HepG2 (cell line): ENCODE measurements around the gene RPL36AL. TPM values are rescaled to one million over a fixed set of nuclear protein-coding genes. Genes with fewer than 3 reads are reported as not detected.

Experiments used
- ATAC-seq: fragments of 200-7000 bp; cut with Tn5 transposase; 3 replicates; pipeline ENCODE4 v1.9.1; 2020; ENCODE audit warnings: mild to moderate bottlenecking, moderate library complexity
- BruUV-seq: library from RNA; stranded (reverse); fragments of 400-500 nt; replicated peaks from 2 replicates; lab custom pipeline; 2021; lab: Mats Ljungman, UMichigan
- CTCF ChIA-PET: fragments of 300-600 bp; formaldehyde crosslinking; extraction: SDS; loops from one replicate; lab custom pipeline; 2021; ENCODE audit warnings: low total read pairs, inconsistent platforms, low intra/inter-chr PET ratio; lab: Yijun Ruan, JAX
- POLR2A ChIA-PET: fragments of 350-600 bp; sonication (Branson Sonifier 250); formaldehyde crosslinking; loops from one replicate; lab custom pipeline; 2020; ENCODE audit warnings: antibody characterized with exemption, inconsistent platforms; lab: Yijun Ruan, JAX
- DNase-seq: peaks from one replicate; pipeline ENCODE4 v3.0.0-alpha.2; 2015; ENCODE audit warnings: low spot score
- FAIRE-seq: peaks from 3 replicates; lab custom pipeline; 2011; peaks lifted over from hg19 to GRCh38; lab: Jason Lieb, UNC
- H2AFZ ChIP-seq: one replicate; pipeline ENCODE4 v1.6.1; 2011; ENCODE audit warnings: low read length, inconsistent platforms
- H3K27ac ChIP-seq: fragments of 300-600 bp; 3 replicates; pipeline ENCODE4 v1.8.0; 2011; ENCODE audit warnings: mixed run types, mild to moderate bottlenecking, mixed read lengths, low read length, inconsistent platforms; ENCODE audit not compliant: insufficient read depth; ENCODE audit errors: extremely low read length
- H3K27me3 ChIP-seq, 2 experiments: fragments of 200-600 bp in 1 of 2; 2 replicates in 1 of 2; 3 replicates in 1 of 2; pipeline versions ENCODE4 v1.6.0 to v1.8.0; 2011; ENCODE audit warnings: low read length in 2 of 2, mild to moderate bottlenecking in 2 of 2, moderate library complexity in 2 of 2, inconsistent platforms in 1 of 2; ENCODE audit not compliant: insufficient read depth in 2 of 2, control insufficient read depth in 1 of 2
- H3K36me3 ChIP-seq, 2 experiments: fragments of 200-600 bp in 1 of 2; replicated peaks in 1 of 2; 2 replicates in 1 of 2; 3 replicates in 1 of 2; pipeline versions ENCODE4 v1.5.1 to v1.8.0; 2011; ENCODE audit warnings: low read length in 2 of 2, inconsistent platforms in 1 of 2; ENCODE audit not compliant: insufficient read depth in 2 of 2, control insufficient read depth in 1 of 2
- H3K4me1 ChIP-seq: 2 replicates; pipeline ENCODE4 v1.5.1; 2012; ENCODE audit warnings: low read length, inconsistent platforms; ENCODE audit not compliant: insufficient read depth
- H3K4me2 ChIP-seq: 2 replicates; pipeline ENCODE4 v1.6.0; 2011; ENCODE audit warnings: low read depth, low read length, inconsistent platforms
- H3K4me3 ChIP-seq, 3 experiments: fragments of 200-600 bp in 1 of 3; sonication (generic), shearing (Covaris generic) in 1 of 3; replicated peaks in 1 of 3; 2 replicates each; pipeline ENCODE4 v1.5.1; 2011 to 2016; ENCODE audit warnings: low read length in 3 of 3, inconsistent platforms in 2 of 3, low read depth in 2 of 3, mild to moderate bottlenecking in 2 of 3, control low read depth in 1 of 3, mixed read lengths in 1 of 3; ENCODE audit not compliant: insufficient read depth in 1 of 3
- H3K79me2 ChIP-seq: one replicate; pipeline ENCODE4 v1.6.1; 2011; ENCODE audit warnings: low read length, inconsistent platforms; ENCODE audit not compliant: insufficient read depth
- H3K9ac ChIP-seq: 2 replicates; pipeline ENCODE4 v1.6.0; 2011; ENCODE audit warnings: mild to moderate bottlenecking, low read depth, low read length, inconsistent platforms; ENCODE audit not compliant: insufficient read depth
- H3K9me3 ChIP-seq: 2 replicates; pipeline ENCODE4 v1.5.1; 2012; ENCODE audit warnings: mild to moderate bottlenecking, low read length
- H4K20me1 ChIP-seq: 2 replicates; pipeline ENCODE4 v1.6.0; 2011; ENCODE audit warnings: inconsistent platforms, mild to moderate bottlenecking, low read length, moderate library complexity; ENCODE audit not compliant: insufficient read depth
- CCAR2 ChIP-seq: fragments of 200-400 bp; formaldehyde crosslinking; optimal IDR thresholded peaks from 2 replicates; pipeline ENCODE3; 2018; ENCODE audit warnings: low read depth, mild to moderate bottlenecking, low read length, moderate library complexity
- ESRRA ChIP-seq: sonication (generic); formaldehyde crosslinking; IDR thresholded peaks from 2 replicates; pipeline ENCODE4 v1.5.1; 2020; ENCODE audit warnings: mild to moderate bottlenecking, low read depth, missing genetic modification reagents
- HNRNPH1 ChIP-seq: fragments of 200-400 bp; formaldehyde crosslinking; optimal IDR thresholded peaks from 2 replicates; pipeline ENCODE3; 2017; ENCODE audit warnings: mild to moderate bottlenecking, low read depth, low read length
- MAFK ChIP-seq, 2 experiments: IDR thresholded peaks in 1 of 2; conservative IDR thresholded peaks in 1 of 2; 2 replicates each; pipeline ENCODE4 v1.6.1; 2011; ENCODE audit warnings: improper control_type of control experiment in 2 of 2, low read length in 2 of 2
- PHF21A ChIP-seq: sonication (generic); formaldehyde crosslinking; IDR thresholded peaks from 2 replicates; pipeline ENCODE4 v1.5.0; 2020; ENCODE audit warnings: mild to moderate bottlenecking, missing genetic modification reagents
- SYNCRIP ChIP-seq: fragments of 200-400 bp; formaldehyde crosslinking; IDR thresholded peaks from 2 replicates; pipeline ENCODE4 v1.6.1; 2018; ENCODE audit warnings: mild to moderate bottlenecking, low read depth, low read length; ENCODE audit not compliant: insufficient read depth
- ZNF234 ChIP-seq: sonication (generic); formaldehyde crosslinking; conservative IDR thresholded peaks from 2 replicates; pipeline ENCODE4 v1.5.1; 2020; ENCODE audit warnings: mild to moderate bottlenecking, missing genetic modification reagents
- ZNF33A ChIP-seq: sonication (generic); formaldehyde crosslinking; IDR thresholded peaks from 2 replicates; pipeline ENCODE4 v1.5.1; 2020; ENCODE audit warnings: missing genetic modification reagents, mild to moderate bottlenecking, moderate library complexity, borderline replicate concordance
- ZNF652 ChIP-seq: IDR thresholded peaks from 2 replicates; pipeline ENCODE4 v1.6.1; 2016; ENCODE audit warnings: low read depth, borderline replicate concordance
- in situ Hi-C: cut with HindIII; loops from 2 replicates; pipeline ENCODE4 v1.10.0; 2017; ENCODE audit warnings: low pct_unique_long_range_greater_than_20kb; ENCODE audit not compliant: extremely low pct_ligation_motif_present
- intact Hi-C: fragments of 100-400 bp; cut with micrococcal nuclease; formaldehyde crosslinking; loops from one replicate; pipeline ENCODE4 v1.10.0; 2022; ENCODE audit not compliant: unreplicated experiment
- polyA plus RNA-seq, 8 experiments: library from polyadenylated mRNA; depleted of rRNA in 3 of 8; stranded (reverse) in 7 of 8; unstranded in 1 of 8; fragments of >200 nt; fragmentation: Illumina TruSeq in 4 of 8; extraction: Trizol in 4 of 8; gene quantifications; 2 replicates each; pipeline versions ENCODE4 v1.2.1 to v1.2.3, GENCODE V29; 2011 to 2016; ENCODE audit warnings: low read depth in 4 of 8, missing spikeins in 1 of 8, mixed read lengths in 1 of 8; ENCODE audit not compliant: insufficient read depth in 1 of 8
- total RNA-seq, 5 experiments: library from RNA; depleted of rRNA; stranded (reverse); fragments of >200 nt; fragmentation: Illumina TruSeq; extraction: Trizol; gene quantifications; 2 replicates each; pipeline ENCODE4 v1.2.3, GENCODE V29; 2016; ENCODE audit warnings: low read depth in 1 of 5
- TF ChIP-seq, protein P1 (sequence below): sonication (generic); formaldehyde crosslinking; conservative IDR thresholded peaks from 2 replicates; pipeline ENCODE4 v1.8.0; 2022; ENCODE audit warnings: mild to moderate bottlenecking, moderate library complexity, missing genetic modification reagents
- TF ChIP-seq, protein P2 (sequence below): sonication (generic); formaldehyde crosslinking; IDR thresholded peaks from 2 replicates; pipeline ENCODE4 v1.4.0; 2020; ENCODE audit warnings: missing genetic modification reagents
- TF ChIP-seq, protein P3 (sequence below): sonication (generic); formaldehyde crosslinking; IDR thresholded peaks from 2 replicates; pipeline ENCODE4 v1.4.0; 2020; ENCODE audit warnings: missing genetic modification reagents, mild to moderate bottlenecking, borderline replicate concordance

The RPL36AL gene
- total and polyA plus RNA-seq, 2 of the 13 experiments (the other 11 are each of a cell fraction or from before 2014, with no cell fraction given): 90.0 to 294 TPM

DNA sequence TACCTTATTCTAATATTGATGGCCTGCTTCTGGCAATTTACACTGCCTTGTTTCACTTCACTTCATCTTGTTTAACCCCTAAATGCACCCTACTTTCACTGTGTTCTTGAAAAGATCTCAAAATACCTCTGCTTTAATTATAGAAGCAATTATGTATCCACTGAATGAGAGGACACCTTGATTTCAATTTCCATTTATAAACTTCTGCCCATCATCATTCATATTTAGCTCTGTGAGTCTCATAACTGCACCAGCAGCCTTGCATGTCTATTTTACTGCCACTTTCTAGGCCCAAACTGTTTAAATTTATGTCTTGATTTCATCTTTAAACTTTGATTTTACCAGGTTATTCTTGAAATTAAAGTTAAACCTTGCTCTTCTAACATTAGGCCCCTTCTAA is 21.7 kb upstream of the RPL36AL start:
- peak overlapping the region in 1 of 3 experiments; percentile 13; a peak in 1 of 6 replicates for H3K4me3 ChIP-seq
- ChIA-PET CTCF (no interaction called here), POLR2A (interaction anchor here (1.0 to 3.0 kb wide), 6 partner anchors 8 to 345 kb away, joined by 3 to 10 read pairs (median 4); partner anchors contain the start of genes KLHDC2, RPL36AL and RPS29)
- H3K9ac ChIP-seq: peak overlapping the region; percentile 48
- H3K27me3 ChIP-seq: no peaks in the 10 kb centered on the region
- in situ Hi-C loops: no loop called here
- no TSS peak for BruUV-seq
- H3K79me2 ChIP-seq: peaks cover 15% of the 10 kb centered on the region
- H3K4me2 ChIP-seq: peak overlapping the region; percentile 77
- FAIRE-seq (no peak), ATAC-seq (no peak), DNase-seq (no peak)
- H3K9me3 ChIP-seq: no peaks in the 10 kb centered on the region
- peaks cover 52% of the 10 kb centered on the region for H3K4me1 ChIP-seq
- no peak overlapping the region for H2AFZ ChIP-seq
- intact Hi-C loops: loop anchor here (5.0 kb wide), 1 partner anchor 50 kb away; the partner anchor contains the start of gene KLHDC1
- peak overlapping the region; percentile 70 for H3K27ac ChIP-seq
- H3K36me3 ChIP-seq: peaks cover 0 to 11% of the 10 kb centered on the region in 2 experiments; a peak in 2 of 5 replicates
- H4K20me1 ChIP-seq: peaks cover 4% of the 10 kb centered on the region; the same call in 1 of the 2 replicates
- TF ChIP-seq, protein P1, sequence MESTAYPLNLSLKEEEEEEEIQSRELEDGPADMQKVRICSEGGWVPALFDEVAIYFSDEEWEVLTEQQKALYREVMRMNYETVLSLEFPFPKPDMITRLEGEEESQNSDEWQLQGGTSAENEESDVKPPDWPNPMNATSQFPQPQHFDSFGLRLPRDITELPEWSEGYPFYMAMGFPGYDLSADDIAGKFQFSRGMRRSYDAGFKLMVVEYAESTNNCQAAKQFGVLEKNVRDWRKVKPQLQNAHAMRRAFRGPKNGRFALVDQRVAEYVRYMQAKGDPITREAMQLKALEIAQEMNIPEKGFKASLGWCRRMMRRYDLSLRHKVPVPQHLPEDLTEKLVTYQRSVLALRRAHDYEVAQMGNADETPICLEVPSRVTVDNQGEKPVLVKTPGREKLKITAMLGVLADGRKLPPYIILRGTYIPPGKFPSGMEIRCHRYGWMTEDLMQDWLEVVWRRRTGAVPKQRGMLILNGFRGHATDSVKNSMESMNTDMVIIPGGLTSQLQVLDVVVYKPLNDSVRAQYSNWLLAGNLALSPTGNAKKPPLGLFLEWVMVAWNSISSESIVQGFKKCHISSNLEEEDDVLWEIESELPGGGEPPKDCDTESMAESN (CRISPR knock-in tag): no peak
- TF ChIP-seq SYNCRIP (no peak), ZNF652 (peak; percentile 81), ZNF234 (CRISPR knock-in tag) (no peak), HNRNPH1 (no peak), ZNF33A (CRISPR knock-in tag) (no peak), MAFK (conservative IDR thresholded peaks at IDR 0.05 in 1 of 2, IDR thresholded peaks at IDR 0.05 in 1 of 2; ENCODE audit: low read length in 2 of 2) (no peak), ESRRA (0 out of 2 replicates have a peak, but pooled peaks have one; percentile 3), PHF21A (CRISPR knock-in tag) (peak; percentile 40; the same call in 1 of the 2 replicates), CCAR2 (no peak)
- TF ChIP-seq, protein P2, sequence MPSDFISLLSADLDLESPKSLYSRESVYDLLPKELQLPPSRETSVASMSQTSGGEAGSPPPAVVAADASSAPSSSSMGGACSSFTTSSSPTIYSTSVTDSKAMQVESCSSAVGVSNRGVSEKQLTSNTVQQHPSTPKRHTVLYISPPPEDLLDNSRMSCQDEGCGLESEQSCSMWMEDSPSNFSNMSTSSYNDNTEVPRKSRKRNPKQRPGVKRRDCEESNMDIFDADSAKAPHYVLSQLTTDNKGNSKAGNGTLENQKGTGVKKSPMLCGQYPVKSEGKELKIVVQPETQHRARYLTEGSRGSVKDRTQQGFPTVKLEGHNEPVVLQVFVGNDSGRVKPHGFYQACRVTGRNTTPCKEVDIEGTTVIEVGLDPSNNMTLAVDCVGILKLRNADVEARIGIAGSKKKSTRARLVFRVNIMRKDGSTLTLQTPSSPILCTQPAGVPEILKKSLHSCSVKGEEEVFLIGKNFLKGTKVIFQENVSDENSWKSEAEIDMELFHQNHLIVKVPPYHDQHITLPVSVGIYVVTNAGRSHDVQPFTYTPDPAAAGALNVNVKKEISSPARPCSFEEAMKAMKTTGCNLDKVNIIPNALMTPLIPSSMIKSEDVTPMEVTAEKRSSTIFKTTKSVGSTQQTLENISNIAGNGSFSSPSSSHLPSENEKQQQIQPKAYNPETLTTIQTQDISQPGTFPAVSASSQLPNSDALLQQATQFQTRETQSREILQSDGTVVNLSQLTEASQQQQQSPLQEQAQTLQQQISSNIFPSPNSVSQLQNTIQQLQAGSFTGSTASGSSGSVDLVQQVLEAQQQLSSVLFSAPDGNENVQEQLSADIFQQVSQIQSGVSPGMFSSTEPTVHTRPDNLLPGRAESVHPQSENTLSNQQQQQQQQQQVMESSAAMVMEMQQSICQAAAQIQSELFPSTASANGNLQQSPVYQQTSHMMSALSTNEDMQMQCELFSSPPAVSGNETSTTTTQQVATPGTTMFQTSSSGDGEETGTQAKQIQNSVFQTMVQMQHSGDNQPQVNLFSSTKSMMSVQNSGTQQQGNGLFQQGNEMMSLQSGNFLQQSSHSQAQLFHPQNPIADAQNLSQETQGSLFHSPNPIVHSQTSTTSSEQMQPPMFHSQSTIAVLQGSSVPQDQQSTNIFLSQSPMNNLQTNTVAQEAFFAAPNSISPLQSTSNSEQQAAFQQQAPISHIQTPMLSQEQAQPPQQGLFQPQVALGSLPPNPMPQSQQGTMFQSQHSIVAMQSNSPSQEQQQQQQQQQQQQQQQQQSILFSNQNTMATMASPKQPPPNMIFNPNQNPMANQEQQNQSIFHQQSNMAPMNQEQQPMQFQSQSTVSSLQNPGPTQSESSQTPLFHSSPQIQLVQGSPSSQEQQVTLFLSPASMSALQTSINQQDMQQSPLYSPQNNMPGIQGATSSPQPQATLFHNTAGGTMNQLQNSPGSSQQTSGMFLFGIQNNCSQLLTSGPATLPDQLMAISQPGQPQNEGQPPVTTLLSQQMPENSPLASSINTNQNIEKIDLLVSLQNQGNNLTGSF (CRISPR knock-in tag): no peak
- TF ChIP-seq, protein P3, sequence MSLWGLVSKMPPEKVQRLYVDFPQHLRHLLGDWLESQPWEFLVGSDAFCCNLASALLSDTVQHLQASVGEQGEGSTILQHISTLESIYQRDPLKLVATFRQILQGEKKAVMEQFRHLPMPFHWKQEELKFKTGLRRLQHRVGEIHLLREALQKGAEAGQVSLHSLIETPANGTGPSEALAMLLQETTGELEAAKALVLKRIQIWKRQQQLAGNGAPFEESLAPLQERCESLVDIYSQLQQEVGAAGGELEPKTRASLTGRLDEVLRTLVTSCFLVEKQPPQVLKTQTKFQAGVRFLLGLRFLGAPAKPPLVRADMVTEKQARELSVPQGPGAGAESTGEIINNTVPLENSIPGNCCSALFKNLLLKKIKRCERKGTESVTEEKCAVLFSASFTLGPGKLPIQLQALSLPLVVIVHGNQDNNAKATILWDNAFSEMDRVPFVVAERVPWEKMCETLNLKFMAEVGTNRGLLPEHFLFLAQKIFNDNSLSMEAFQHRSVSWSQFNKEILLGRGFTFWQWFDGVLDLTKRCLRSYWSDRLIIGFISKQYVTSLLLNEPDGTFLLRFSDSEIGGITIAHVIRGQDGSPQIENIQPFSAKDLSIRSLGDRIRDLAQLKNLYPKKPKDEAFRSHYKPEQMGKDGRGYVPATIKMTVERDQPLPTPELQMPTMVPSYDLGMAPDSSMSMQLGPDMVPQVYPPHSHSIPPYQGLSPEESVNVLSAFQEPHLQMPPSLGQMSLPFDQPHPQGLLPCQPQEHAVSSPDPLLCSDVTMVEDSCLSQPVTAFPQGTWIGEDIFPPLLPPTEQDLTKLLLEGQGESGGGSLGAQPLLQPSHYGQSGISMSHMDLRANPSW: 0 out of 2 replicates have a peak, but pooled peaks have one; percentile 5
